KOPT-K1 (cell line): ENCODE results near the gene GLIPR1L1.

Experiments used
- H3K27ac ChIP-seq: fragments of 200-600 bp; sonication (generic); 2 replicates; pipeline ENCODE4 v1.5.1; 2016; ENCODE audit warnings: antibody characterized with exemption, mild to moderate bottlenecking, low read depth, low read length; ENCODE audit not compliant: poor library complexity, severe bottlenecking
- H3K36me3 ChIP-seq: fragments of 200-600 bp; sonication (generic); 2 replicates; pipeline ENCODE4 v1.5.1; 2017; ENCODE audit warnings: antibody characterized with exemption, mild to moderate bottlenecking, low read length, moderate library complexity; ENCODE audit not compliant: insufficient read depth
- H3K9me3 ChIP-seq: fragments of 200-600 bp; sonication (generic); 2 replicates; pipeline ENCODE4 v1.5.1; 2017; ENCODE audit warnings: antibody characterized with exemption, low read length, mild to moderate bottlenecking; ENCODE audit not compliant: insufficient read depth, poor library complexity, severe bottlenecking

The GLIPR1L1 gene

GRCh38 chr12:75334384-75335030 lies at the start of gene GLIPR1L1:
GLIPR1L1 (plus strand) TSS chr12:75334670; CDS start chr12:75334729, 59 bp downstream.
- Histone ChIP-seq H3K36me3 (no peaks in the 10 kb centered on the region), H3K27ac (no peak within 1 kb of the TSS), H3K9me3 (no peaks in the 10 kb centered on the region)

DNA sequence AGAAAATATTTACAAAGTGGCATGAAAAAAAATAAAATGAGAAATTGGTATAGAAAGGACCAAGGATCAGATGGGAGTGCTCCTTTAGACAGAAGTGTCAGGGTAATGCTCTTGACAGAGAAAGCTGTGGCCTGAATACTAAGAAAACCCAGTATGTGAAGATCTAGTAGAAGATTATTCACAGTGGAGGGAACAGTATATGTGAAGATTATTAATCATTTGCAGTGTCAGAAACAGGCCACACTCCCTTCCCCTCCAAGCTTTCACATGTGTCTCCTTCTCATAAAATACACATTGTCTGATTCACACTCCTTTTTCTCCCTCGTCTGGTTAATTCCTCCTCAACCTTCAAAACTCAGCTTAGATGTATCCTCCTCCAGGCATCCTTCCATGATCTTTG lies 45.6 kb upstream of the GLIPR1L1 start:
- H3K9me3 ChIP-seq: no peaks in the 10 kb centered on the region
- H3K36me3 ChIP-seq: no peaks in the 10 kb centered on the region
- no peak overlapping the region for H3K27ac ChIP-seq

DNA sequence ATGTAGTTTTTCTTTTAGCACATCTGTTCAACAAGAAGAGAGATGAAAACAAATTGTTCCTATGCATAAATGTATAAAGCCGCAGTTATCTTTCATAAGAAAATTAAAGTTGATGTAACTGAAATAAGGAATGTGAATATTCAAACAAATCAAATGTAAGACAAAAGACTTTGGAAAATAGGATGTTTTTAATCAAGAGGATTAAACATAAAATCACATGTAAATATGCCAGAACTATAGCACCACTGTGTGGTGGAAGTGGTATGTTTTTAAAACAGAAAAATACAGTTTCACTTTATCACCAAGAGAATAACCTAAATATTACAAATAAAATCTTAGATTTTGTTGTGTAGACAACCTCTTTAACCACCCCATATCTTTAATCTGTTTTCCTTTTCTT lies 44.7 kb upstream of the GLIPR1L1 start:
- no peaks in the 10 kb centered on the region for H3K36me3 ChIP-seq
- no peak overlapping the region for H3K27ac ChIP-seq
- H3K9me3 ChIP-seq: no peaks in the 10 kb centered on the region

DNA sequence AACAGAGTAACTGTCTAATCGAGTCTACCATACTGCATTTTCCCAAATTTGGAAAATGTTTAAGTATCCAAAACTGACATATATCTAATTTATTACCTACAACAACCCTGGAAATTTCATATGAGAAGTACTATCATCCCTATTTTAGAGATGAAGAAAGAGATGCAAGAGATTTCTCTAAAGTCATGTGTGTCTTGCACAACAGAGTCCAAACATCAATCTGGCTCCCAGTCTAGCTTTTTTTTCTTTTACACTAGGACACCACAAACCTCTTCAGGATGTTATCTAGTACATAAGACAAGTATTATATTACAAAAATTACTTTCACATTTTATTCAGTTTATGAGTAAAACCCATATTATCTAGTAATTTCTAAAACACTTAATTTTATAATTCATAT lies 43.5 kb upstream of the GLIPR1L1 start:
- Histone ChIP-seq H3K27ac (no peak overlapping the region), H3K36me3 (no peaks in the 10 kb centered on the region), H3K9me3 (no peaks in the 10 kb centered on the region)

GRCh38 chr12:75294336-75294735 lies 40.1 kb upstream of the GLIPR1L1 start:
- no peaks in the 10 kb centered on the region for H3K36me3 ChIP-seq
- H3K27ac ChIP-seq: no peak overlapping the region
- H3K9me3 ChIP-seq: no peaks in the 10 kb centered on the region

DNA sequence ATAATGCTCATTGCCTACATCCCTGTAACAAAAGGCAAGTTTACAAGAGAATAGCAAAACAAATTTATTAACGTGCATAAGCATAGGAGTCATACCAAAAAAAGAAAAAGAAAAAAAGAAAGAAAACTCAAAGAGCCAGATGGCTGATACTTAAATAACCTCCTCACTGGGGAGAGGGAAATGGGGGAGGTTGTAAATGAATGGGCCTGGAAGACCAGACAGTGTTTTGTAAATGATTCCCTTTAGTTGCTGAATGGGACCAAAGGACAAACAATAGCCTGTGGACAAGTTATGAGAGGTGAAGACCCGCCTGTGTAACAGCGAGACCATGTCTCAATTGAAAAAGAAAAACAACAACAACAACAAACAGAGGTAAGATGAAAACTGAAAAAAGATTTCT lies 39.7 kb upstream of the GLIPR1L1 start:
- no peaks in the 10 kb centered on the region for H3K9me3 ChIP-seq
- no peak overlapping the region for H3K27ac ChIP-seq
- no peaks in the 10 kb centered on the region for H3K36me3 ChIP-seq

- H3K27ac ChIP-seq: no peak overlapping the region
- no peaks in the 10 kb centered on the region for H3K36me3 ChIP-seq
- H3K9me3 ChIP-seq: no peaks in the 10 kb centered on the region
These were observed 32.2 kb upstream of the GLIPR1L1 start for GRCh38 chr12:75302225-75302624.

DNA sequence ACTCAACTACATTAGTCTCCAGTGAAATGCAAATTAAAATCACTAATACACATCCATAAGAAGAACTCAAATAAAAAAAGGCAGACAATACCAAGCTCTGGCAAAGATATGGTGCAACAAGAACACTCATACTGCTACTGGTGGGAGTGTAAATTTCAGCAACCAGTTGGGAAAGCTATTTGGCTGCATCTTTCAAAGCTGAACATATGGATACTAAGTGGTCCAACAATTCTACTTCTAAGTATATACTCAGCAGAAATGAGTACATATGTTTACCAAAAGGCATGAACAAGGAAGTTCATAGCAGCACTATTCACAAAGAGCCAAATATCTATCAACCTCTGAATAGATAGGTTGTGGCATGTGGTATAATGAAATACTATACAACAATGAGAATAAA lies 31.7 kb upstream of the GLIPR1L1 start:
- no peaks in the 10 kb centered on the region for H3K9me3 ChIP-seq
- H3K36me3 ChIP-seq: no peaks in the 10 kb centered on the region
- no peak overlapping the region for H3K27ac ChIP-seq

DNA sequence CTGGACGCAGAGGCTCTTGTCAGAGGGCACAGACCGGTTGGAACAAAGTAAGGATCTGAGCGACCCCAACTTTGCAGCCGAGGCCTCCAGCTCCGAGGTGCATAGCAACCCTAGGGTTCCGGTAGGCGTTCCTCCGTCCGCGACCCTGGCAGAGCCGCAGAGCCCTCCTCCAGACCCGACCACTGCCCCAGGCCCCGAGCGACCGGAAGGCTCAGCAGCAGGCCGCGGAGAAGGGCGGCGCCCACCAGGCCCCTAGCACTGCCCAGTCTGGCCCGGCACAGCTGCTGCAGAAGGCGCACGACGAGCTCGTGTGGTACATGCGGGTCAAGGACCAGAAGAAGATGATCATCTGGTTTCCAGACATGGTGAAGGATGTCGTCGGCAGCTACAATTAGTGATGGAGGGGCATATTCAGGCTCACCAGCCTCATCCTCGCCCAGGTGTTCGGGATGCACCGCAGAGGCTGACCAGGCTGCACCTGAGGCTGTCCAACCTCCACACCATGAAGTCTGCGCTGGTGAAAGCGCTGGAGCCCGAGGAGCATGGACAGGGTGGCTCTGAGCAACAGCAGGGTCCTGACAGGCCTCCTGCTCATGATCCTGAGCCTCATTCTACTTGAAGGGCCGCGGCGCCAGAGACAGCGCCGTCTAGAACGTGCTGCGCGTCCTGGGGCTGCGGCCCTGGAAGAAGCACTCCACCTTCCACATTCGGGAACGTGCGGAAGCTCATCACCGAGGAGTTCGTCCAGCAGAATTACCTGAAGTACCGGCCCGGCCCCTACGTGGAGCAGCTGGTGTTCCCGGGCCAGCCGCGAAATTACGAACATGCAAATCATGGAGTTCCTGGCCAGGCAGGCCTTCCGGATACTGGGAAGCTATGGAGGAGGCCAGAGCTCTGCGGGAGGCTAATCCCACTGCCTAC lies 28.8 kb upstream of the GLIPR1L1 start:
- no peak overlapping the region for H3K27ac ChIP-seq
- no peaks in the 10 kb centered on the region for H3K9me3 ChIP-seq
- H3K36me3 ChIP-seq: no peaks in the 10 kb centered on the region

- H3K36me3 ChIP-seq: no peaks in the 10 kb centered on the region
- H3K27ac ChIP-seq: no peak overlapping the region
- H3K9me3 ChIP-seq: no peaks in the 10 kb centered on the region
These were observed 26.2 kb upstream of the GLIPR1L1 start for GRCh38 chr12:75308279-75308678.

- Histone ChIP-seq H3K9me3 (no peaks in the 10 kb centered on the region), H3K36me3 (no peaks in the 10 kb centered on the region), H3K27ac (no peak overlapping the region)
These were observed 23.1 kb upstream of the GLIPR1L1 start for GRCh38 chr12:75311369-75311768.

GRCh38 chr12:75315518-75315917 lies 19.0 kb upstream of the GLIPR1L1 start:
- no peak overlapping the region for H3K27ac ChIP-seq
- H3K36me3 ChIP-seq: no peaks in the 10 kb centered on the region
- no peaks in the 10 kb centered on the region for H3K9me3 ChIP-seq

- no peaks in the 10 kb centered on the region for H3K36me3 ChIP-seq
- H3K9me3 ChIP-seq: no peaks in the 10 kb centered on the region
- H3K27ac ChIP-seq: no peak overlapping the region
These were observed 16.7 kb upstream of the GLIPR1L1 start for GRCh38 chr12:75317784-75318183.

GRCh38 chr12:75322464-75322863 lies 12.0 kb upstream of the GLIPR1L1 start:
- H3K9me3 ChIP-seq: no peaks in the 10 kb centered on the region
- no peaks in the 10 kb centered on the region for H3K36me3 ChIP-seq
- H3K27ac ChIP-seq: no peak overlapping the region

DNA sequence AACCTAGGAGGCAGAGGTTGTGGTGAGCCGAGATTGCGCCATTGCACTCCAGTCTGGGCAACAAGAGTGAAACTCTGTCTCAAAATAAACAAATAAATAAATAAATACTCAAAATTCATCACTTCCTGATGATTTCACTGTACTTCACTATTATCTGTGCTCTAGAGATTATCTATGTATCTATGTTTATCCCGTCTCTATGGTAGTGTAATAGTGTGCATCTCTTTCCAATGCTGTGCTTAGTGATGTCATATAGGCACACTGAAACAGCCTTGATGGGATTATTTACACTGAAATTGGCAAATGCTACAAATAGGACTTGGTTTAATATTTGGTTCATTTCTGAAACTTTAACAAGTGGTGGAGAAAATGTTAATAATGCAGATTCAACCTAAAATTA lies 10.8 kb upstream of the GLIPR1L1 start:
- Histone ChIP-seq H3K9me3 (no peaks in the 10 kb centered on the region), H3K27ac (no peak overlapping the region), H3K36me3 (no peaks in the 10 kb centered on the region)

GRCh38 chr12:75327642-75328041 lies 6.8 kb upstream of the GLIPR1L1 start:
- no peaks in the 10 kb centered on the region for H3K9me3 ChIP-seq
- no peak overlapping the region for H3K27ac ChIP-seq
- no peaks in the 10 kb centered on the region for H3K36me3 ChIP-seq
